Measurements from ENCODE around the gene CDK5R1. TPM values are rescaled to one million over a fixed set of nuclear protein-coding genes. Genes with fewer than 3 reads are reported as not detected.
A peak's percentile ranks its signal among the peaks of the same experiment; 100 is the strongest.
"Not testable (repeated sequence)": the region's sequence is repeated elsewhere in the genome, so short reads cannot be mapped to it uniquely, and the experiment has no call there.

CDK5R1 gene
- total RNA-seq (2014; rRNA removed; shearing (Covaris generic)), result 5.0 and 6.3 TPM in 2 replicates

- DNase-seq (ENCODE audit: low spot score), result peak; percentile 68
Observed at GRCh38 chr17:32486701-32487472, at the start of gene CDK5R1. CDK5R1 (plus strand) TSS chr17:32486993; CDS start chr17:32487621, 628 bp downstream.

GRCh38 chr17:32440722-32441121 lies 46.1 kb upstream of the CDK5R1 start:
- no peak for DNase-seq (ENCODE audit: low spot score)

- DNase-seq (ENCODE audit: low spot score), result no peak
Observed at GRCh38 chr17:32441886-32442285, 44.9 kb upstream of the CDK5R1 start.

- DNase-seq (ENCODE audit: low spot score), result no peak
Observed at GRCh38 chr17:32443827-32444300, 42.9 kb upstream of the CDK5R1 start.

GRCh38 chr17:32444301-32445073 lies 42.3 kb upstream of the CDK5R1 start, which contains the start of gene PSMD11:
PSMD11 (plus strand) TSS chr17:32444510; CDS start chr17:32444524, 14 bp downstream.
- peak; percentile 97 for DNase-seq (ENCODE audit: low spot score)

GRCh38 chr17:32445074-32445415 lies 41.7 kb upstream of the CDK5R1 start:
- DNase-seq (ENCODE audit: low spot score), result peak; percentile 84

GRCh38 chr17:32445497-32445896 lies 41.3 kb upstream of the CDK5R1 start:
- DNase-seq (ENCODE audit: low spot score), result no peak

- DNase-seq (ENCODE audit: low spot score), result peak; percentile 63
Observed at GRCh38 chr17:32445971-32446370, 40.8 kb upstream of the CDK5R1 start.

GRCh38 chr17:32446949-32447348 lies 39.8 kb upstream of the CDK5R1 start:
- DNase-seq (ENCODE audit: low spot score), result no peak

GRCh38 chr17:32449963-32450362 lies 36.8 kb upstream of the CDK5R1 start:
- DNase-seq (ENCODE audit: low spot score), result no peak

GRCh38 chr17:32450379-32450778 lies 36.4 kb upstream of the CDK5R1 start:
- not testable (repeated sequence) for DNase-seq (ENCODE audit: low spot score)

GRCh38 chr17:32451879-32452278 lies 34.9 kb upstream of the CDK5R1 start:
- no peak for DNase-seq (ENCODE audit: low spot score)

GRCh38 chr17:32452281-32452680 lies 34.5 kb upstream of the CDK5R1 start:
- DNase-seq (ENCODE audit: low spot score), result no peak

GRCh38 chr17:32453370-32453769 lies 33.4 kb upstream of the CDK5R1 start:
- DNase-seq (ENCODE audit: low spot score), result no peak

GRCh38 chr17:32458371-32458770 lies 28.4 kb upstream of the CDK5R1 start:
- DNase-seq (ENCODE audit: low spot score), result no peak

- no peak for DNase-seq (ENCODE audit: low spot score)
Observed at GRCh38 chr17:32460054-32460453, 26.7 kb upstream of the CDK5R1 start.

GRCh38 chr17:32461498-32461852 lies 25.3 kb upstream of the CDK5R1 start:
- no peak for DNase-seq (ENCODE audit: low spot score)

GRCh38 chr17:32461853-32462617 lies 24.8 kb upstream of the CDK5R1 start:
- peak; percentile 88 for DNase-seq (ENCODE audit: low spot score)

- no peak for DNase-seq (ENCODE audit: low spot score)
Observed at GRCh38 chr17:32463304-32463703, 23.5 kb upstream of the CDK5R1 start.

GRCh38 chr17:32464374-32464773 lies 22.4 kb upstream of the CDK5R1 start:
- no peak for DNase-seq (ENCODE audit: low spot score)

GRCh38 chr17:32467949-32468348 lies 18.8 kb upstream of the CDK5R1 start:
- DNase-seq (ENCODE audit: low spot score), result no peak
